T-helper 2 cell (primary cell): Measurements from ENCODE around the gene ACSF3.
"Not testable (repeated sequence)": the region's sequence is repeated elsewhere in the genome, so short reads cannot be mapped to it uniquely, and the experiment has no call there.

Source experiments
- DNase-seq, 5 experiments: peaks; one replicate each; pipeline versions ENCODE4 v3.0.0 to v3.0.0-alpha.2; 2012 to 2022

The ACSF3 gene

DNA sequence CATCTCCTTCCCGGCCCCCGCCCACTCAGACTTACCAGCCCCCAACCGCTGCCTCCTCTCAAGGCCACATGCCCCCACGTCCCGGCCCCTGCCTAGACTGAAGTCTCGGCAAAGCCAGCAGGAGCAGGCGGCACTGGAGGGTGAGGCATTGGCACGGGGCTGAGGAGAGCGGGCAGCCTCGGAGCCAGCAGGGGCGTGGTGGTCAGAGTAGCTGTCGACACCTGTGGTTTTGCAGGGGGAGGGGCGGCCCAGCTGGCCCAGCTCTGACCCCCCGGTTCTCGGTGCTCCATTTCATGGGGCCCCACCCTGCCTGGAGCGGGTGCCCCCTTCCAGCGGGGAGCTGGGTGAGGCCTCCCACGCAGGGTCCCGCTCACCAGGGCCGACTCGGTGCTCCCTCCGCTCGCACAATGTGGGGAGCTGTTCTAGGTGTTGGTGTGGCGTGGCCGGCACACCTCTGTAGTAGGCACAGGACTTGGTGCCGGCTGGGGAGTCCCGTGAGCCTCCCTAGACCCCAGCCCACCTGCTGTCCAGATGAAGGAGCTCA lies 82.6 kb downstream of the ACSF3 start:
- DNase-seq = no peak

GRCh38 chr16:89176717-89177116 lies 83.1 kb downstream of the ACSF3 start:
- no peak for DNase-seq

DNA sequence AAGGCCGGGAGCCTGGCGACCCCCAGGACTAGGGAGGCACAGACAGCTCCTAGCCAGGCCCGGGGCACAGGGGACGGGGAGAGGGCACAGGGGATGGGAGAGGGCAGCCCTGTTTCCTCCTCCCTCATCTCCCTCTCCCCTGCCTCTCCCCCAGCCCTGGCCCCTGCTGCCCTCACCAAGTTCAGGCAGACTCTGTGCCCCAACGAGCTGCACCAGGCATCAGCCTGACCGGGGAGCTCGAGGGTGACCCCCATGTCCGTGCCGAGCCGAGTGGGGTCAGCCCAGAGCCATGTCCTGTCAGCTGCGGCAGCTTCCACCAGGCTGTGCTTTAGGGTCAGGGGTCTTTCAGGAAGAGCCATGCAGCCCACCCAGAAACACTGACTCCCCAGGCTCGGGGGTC lies 83.8 kb downstream of the ACSF3 start:
- DNase-seq = no peak

GRCh38 chr16:89178453-89179147 lies 84.9 kb downstream of the ACSF3 start:
- no peak for DNase-seq

DNA sequence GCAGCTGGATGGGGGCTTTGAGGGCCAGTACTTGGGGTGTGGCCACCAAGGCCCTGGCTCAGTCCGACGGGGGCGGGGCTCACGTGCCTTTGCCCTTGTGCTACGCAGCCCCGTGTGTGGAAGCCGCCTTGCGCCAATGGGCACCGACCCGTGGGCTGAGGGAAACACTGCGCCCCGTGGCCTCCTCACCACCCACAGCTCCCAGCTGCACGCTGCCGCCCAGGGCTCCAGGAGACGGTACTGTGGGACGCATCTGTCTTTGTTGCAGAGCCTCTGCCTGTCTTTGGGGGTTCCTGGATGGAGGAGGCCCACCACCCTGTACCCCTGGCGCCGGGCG lies 85.5 kb downstream of the ACSF3 start:
- no peak for DNase-seq

GRCh38 chr16:89179656-89180315 lies 86.1 kb downstream of the ACSF3 start:
- DNase-seq = no peak

DNA sequence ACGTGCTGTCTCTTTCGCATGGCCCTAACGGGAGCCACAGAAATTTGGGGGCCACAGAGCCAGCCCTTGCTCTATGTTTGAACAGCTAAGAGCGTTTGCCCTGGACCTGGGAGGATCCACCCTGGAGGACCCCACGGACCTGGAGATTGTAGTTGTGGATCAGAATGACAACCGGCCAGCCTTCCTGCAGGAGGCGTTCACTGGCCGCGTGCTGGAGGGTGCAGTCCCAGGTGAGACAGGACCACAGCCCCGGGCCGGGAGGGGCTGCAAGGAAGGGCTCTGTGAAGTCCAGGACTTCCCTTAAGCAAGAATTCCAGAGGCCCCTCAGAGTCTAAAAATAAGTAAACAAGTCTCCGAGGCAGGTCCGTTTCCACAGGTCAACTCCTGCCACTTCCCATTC lies 89.8 kb downstream of the ACSF3 start:
- no peak for DNase-seq

DNA sequence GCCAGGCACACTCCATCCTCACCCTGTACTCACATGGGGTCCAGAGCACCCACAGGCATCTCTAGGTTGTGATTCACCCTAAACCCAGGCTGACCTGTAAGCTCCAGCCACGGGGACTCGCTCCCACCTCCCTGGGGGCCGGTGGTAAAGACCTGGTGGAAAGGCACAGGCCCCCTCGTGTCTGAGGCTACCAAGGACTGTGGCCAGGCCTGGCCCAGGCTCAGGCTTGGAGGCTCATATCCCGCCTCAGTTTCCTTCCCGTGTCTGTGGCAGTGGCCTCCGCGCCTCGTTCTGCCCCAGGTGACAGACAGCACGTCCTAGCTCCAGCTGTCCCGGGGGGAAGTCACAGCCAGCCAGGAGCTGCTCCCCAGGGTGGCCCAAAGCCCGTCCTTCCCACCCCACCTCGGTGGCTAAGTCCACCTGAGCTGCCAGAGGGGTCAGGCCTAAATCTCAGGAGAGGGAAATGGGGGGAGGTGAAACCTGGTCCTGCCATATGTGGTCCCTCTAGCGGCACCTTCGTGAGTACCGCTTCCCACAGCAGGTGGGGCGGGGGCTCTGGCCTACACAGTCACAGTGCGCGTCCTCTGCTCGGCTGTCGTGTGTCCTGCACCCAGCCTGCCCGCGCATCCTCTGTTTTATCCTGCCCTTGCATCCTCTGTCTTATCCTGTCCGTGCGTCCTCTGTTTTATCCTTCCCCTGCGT lies 90.5 kb downstream of the ACSF3 start:
- DNase-seq = no peak

DNA sequence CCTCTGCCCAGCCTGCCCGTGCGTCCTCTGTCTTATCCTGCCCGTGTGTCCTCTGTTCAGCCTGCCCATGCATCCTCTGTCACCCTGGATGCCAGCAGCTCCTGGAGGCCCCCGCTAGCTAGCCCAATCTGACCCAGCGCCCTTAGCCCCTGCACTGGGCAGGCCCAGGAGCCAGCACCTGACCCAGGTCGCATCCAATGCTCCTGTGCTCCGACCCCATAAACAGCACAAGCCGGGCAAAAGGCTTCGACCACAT lies 91.0 kb downstream of the ACSF3 start:
- no peak for DNase-seq

DNA sequence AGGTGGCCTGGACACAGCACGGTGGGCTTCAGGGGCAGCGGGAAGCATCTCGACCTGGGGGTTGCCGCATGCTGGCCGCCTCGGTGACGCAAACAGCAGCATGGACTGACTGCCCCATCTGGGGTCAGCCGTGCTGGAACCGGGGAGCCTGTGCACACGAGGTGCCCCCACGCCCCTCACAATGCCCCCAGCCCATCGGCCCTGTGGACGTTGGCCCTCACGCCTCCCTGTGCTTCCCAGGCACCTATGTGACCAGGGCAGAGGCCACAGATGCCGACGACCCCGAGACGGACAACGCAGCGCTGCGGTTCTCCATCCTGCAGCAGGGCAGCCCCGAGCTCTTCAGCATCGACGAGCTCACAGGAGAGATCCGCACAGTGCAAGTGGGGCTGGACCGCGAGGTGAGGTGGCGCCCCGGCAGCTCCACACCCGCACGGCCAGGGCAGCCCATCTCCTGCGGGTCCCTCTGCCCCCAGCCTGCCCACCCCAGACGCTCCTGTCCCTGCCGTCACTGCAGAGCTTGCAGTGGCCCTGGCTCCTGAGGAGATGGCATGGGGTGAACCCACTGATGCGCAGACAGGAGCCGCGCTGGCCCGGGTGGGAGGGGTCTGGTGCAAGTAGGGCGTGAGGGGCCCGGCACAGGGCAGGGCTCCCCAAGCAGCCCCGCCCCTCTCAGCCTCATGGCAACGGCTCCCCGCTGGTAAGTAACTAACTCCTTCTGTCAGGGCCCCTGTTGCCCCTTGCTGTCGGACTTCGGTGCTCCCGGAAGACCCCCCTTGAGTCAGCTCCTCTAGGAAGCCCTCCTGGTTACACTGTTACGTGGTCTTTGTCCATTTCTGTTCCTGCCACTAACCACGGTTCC lies 91.5 kb downstream of the ACSF3 start:
- DNase-seq = peak in 2 of 5 experiments; percentile 35 to 54

- peak in 1 of 5 experiments; percentile 43 for DNase-seq
Observed at GRCh38 chr16:89185887-89186592, 92.4 kb downstream of the ACSF3 start.

- DNase-seq = peak in 1 of 5 experiments; percentile 49
Observed at GRCh38 chr16:89186593-89187031, 93.0 kb downstream of the ACSF3 start.

DNA sequence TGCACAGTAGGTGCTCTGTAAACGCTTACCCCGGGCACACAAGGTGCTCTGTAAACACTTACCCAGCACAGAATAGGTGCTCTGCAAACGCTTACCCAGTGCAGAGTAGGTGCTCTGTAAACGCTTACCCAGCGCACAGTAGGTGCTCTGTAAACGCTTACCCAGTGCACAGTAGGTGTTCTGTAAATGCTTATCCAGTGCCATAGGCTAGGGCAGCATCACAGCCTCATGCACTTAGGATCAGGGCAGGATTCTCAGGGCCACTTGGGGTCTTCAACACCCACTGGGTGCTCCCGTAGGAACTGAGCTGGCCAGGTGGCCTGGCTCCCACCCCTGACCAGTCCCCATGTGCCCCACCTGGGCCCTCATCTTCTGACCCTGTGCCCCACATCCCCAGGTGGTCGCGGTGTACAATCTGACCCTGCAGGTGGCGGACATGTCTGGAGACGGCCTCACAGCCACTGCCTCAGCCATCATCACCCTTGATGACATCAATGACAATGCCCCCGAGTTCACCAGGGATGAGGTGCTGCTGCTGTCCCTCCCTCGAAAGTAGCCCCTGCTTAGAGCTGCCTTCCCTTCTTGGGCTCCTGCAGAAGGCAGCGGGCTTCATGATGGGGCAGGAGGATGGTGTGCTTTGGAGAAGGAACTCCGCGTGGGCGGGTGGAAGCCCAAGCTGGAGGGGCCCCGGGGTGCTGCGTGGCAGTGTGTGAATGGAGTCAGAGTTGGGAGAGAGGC lies 93.5 kb downstream of the ACSF3 start:
- peak in 3 of 5 experiments; percentile 32 to 63 (median 39) for DNase-seq

DNA sequence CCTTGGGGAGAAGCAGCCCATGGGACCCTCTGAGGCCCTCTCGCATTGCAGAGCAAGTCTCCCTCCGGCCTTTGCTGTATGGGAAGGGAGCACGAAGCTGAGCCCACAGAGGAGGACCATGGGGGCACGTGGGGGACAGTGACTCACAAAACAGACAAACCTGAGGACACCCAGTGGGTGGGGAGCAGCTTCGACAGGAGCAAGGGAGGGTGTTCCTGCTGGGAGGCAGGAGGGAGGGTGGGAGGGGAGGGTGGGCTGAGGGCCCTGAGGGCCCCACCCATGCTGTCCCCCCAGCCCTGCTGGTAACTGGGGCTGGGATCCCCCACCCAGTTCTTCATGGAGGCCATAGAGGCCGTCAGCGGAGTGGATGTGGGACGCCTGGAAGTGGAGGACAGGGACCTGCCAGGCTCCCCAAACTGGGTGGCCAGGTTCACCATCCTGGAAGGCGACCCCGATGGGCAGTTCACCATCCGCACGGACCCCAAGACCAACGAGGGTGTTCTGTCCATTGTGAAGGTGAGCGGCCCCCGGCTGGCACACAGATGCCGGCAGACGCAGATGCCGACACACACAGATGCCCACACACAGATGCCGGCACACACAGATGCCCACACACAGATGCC lies 94.2 kb downstream of the ACSF3 start:
- no peak for DNase-seq

- not testable (repeated sequence) for DNase-seq
Observed at GRCh38 chr16:89188471-89189357, 95.1 kb downstream of the ACSF3 start.

DNA sequence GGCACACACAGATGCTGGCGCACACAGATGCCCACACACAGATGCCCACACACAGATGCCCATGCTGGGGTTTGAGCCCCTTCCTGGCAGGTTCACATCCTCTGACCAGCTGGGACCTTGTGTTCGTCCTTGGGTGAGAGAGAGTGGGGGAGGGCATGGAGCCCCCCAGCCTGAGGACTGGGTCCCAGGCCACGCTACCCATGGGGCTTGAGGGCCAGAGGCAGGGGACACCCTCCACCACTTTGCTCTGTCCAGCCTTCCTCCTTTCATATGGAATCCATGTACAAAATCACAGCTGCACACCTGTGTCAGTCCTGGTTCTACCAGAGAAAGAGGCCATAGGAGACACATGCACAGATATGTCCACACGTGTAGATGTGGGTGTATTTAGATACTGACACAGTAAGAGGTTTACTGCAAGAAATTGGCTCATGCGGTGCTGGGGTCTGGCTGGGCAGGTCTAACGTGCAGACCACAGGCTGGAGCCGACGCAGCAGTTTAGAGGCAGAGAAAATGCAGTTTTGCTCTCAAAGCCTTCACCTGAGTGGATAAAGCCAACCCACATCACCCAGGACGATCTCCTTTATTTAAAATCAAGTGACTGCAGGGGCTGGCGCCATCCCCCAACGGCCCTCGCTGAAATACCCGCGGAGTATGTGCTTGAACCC lies 95.8 kb downstream of the ACSF3 start:
- DNase-seq = no peak

- no peak for DNase-seq
Observed at GRCh38 chr16:89190150-89190958, 96.7 kb downstream of the ACSF3 start.
